ENCODE results near the gene KIF25. TPM values are rescaled to one million over a fixed set of nuclear protein-coding genes. Genes with fewer than 3 reads are reported as not detected.

The KIF25 gene
- total RNA-seq, 4 donors from 2014 or later, result 0.16 to 1.0 TPM; not detected in 2

DNA sequence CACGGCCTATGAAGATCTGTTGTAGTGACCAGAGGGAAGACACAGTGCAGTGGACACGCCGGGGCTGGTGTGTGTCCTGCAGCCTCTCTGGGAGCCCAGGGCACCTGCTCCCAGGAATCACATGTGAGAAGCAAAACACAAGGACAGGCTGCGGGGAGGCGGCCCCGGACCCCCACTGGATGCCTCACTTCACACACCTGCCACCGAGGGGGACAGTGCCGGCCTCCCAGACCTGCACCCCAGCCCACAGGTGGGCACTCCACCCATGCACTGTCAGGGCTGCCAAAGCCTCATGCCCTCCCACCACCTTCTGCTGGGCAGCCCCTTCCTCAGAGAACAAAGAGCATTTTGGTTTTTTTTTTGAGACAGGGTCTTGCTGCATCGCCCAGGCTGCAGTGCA lies 54.2 kb downstream of the KIF25 start:
- no peaks in the 10 kb centered on the region for H3K9me3 ChIP-seq
- TF ChIP-seq POLR2A (IDR thresholded peaks at IDR 0.05), result no peak
- TF ChIP-seq, protein P1, sequence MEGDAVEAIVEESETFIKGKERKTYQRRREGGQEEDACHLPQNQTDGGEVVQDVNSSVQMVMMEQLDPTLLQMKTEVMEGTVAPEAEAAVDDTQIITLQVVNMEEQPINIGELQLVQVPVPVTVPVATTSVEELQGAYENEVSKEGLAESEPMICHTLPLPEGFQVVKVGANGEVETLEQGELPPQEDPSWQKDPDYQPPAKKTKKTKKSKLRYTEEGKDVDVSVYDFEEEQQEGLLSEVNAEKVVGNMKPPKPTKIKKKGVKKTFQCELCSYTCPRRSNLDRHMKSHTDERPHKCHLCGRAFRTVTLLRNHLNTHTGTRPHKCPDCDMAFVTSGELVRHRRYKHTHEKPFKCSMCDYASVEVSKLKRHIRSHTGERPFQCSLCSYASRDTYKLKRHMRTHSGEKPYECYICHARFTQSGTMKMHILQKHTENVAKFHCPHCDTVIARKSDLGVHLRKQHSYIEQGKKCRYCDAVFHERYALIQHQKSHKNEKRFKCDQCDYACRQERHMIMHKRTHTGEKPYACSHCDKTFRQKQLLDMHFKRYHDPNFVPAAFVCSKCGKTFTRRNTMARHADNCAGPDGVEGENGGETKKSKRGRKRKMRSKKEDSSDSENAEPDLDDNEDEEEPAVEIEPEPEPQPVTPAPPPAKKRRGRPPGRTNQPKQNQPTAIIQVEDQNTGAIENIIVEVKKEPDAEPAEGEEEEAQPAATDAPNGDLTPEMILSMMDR (IDR thresholded peaks at IDR 0.05 in 4 of 5, conservative IDR thresholded peaks at IDR 0.05 in 1 of 5), result no peak
- H3K36me3 ChIP-seq, result no peaks in the 10 kb centered on the region
- no peak for DNase-seq
- no peak for ATAC-seq
- peaks cover 19% of the 10 kb centered on the region in 2 donors for H3K4me1 ChIP-seq
- H3K27me3 ChIP-seq, result no peaks in the 10 kb centered on the region
- H3K27ac ChIP-seq, result no peak overlapping the region
- no peak overlapping the region for H3K4me3 ChIP-seq
- intact Hi-C loops (cut with DNase I; ENCODE audit: low total_unique reads) (loop anchor here (10.0 kb wide), 1 partner anchor 147 kb away; no protein-coding TSS in a partner anchor), in situ Hi-C loops (cut with MboI; ENCODE audit: low sequenced_read_pairs in 4 of 4) (no loop called here)

DNA sequence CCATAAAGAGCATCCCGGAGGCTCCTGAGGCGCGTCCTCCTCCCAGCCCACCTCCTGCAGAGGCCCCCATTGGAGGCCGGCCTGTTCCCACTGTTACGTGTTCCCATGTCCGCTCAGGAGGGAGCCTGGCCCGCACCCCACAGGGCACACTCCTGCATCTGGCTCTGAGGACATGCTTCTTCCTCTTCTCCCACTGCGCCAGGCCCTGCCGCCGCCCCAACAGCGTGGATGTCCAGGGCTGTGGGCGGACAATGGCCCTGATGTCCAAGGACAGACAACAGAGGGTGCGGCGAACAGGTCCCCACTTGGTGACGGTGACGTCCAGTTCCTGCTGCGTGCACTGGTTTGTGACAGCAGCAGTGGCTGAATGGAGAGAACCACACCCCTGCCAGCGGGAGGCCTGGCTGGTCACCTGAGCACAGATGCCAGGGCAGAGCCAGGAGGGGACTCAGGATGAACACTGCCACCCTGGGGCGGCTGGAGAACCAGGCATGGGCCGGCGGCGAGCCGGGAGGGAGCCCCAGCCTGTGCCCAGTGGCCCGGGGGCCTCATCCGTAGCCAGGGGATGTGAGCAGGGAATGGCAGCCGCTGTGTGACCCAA lies 54.9 kb downstream of the KIF25 start:
- intact Hi-C loops (cut with DNase I; ENCODE audit: low total_unique reads), result loop anchor here (10.0 kb wide), 1 partner anchor 148 kb away; no protein-coding TSS in a partner anchor
- ATAC-seq, result no peak
- no peak overlapping the region for H3K27ac ChIP-seq

DNA sequence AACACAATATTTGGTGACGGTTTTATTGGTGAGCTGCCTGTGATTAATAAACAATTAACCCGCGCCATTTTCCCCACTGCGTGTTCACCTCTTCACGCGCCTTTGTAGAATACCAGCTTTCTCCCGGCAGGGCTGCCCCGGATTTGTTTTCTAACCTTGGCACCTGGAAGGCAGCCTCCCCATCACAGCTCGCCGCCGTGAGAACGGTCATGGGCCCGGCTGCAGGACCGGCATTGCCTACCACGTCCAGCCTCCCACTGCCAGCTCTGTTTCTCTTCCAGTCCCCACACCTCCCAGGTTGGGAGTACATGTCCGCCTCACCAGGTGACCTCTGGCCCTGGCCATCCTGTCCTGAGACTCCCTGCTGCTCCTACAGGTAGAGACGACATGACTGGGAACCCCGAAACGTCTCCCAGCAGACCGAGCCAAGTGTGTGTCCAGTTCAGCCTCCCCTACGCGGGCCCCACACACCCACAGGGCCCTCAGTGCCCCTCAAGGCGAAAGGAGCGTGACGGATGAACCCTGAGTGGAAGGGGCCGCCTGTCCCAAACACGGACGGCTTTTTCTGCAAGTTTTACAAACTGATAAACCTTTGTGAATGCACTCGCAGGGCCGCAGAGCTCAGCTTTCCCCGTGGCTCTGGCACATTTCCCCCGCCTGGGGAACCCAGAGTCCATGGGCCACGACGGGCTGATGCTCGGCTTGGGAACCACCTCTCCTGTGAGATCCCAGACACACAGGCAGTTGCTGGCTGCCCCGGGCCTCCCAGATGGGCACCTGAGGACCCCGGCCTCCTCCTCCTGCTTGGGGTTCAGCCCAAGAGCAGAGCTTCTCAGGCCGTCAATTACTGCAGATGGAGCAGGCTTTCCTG lies 55.9 kb downstream of the KIF25 start:
- H3K36me3 ChIP-seq, result no peaks in the 10 kb centered on the region
- intact Hi-C loops (cut with DNase I; ENCODE audit: low total_unique reads) (loop anchor here (10.0 kb wide), 1 partner anchor 149 kb away; no protein-coding TSS in a partner anchor), in situ Hi-C loops (cut with MboI; ENCODE audit: low sequenced_read_pairs in 4 of 4) (no loop called here)
- no peak for ATAC-seq
- DNase-seq, result no peak
- no peaks in the 10 kb centered on the region for H3K27me3 ChIP-seq
- H3K4me3 ChIP-seq, result no peak overlapping the region
- TF ChIP-seq, protein P1 (IDR thresholded peaks at IDR 0.05 in 4 of 5, conservative IDR thresholded peaks at IDR 0.05 in 1 of 5), result no peak
- H3K4me1 ChIP-seq, result peaks cover 19% of the 10 kb centered on the region in 2 donors
- H3K27ac ChIP-seq, result peak overlapping the region in 2 of 4 donors; percentile 65 to 73
- no peaks in the 10 kb centered on the region for H3K9me3 ChIP-seq

More for the DNA sequence above, 54.9 kb downstream of the KIF25 start:
- H3K9me3 ChIP-seq, result no peaks in the 10 kb centered on the region
- H3K27me3 ChIP-seq, result no peaks in the 10 kb centered on the region
- TF ChIP-seq POLR2A (IDR thresholded peaks at IDR 0.05), result no peak
- TF ChIP-seq, protein P1 (IDR thresholded peaks at IDR 0.05 in 4 of 5, conservative IDR thresholded peaks at IDR 0.05 in 1 of 5), result no peak
- H3K4me1 ChIP-seq, result peaks cover 19% of the 10 kb centered on the region in 2 donors
- DNase-seq, result no peak
- H3K36me3 ChIP-seq, result no peaks in the 10 kb centered on the region
- H3K4me3 ChIP-seq, result no peak overlapping the region
- in situ Hi-C loops (cut with MboI; ENCODE audit: low sequenced_read_pairs in 4 of 4), result no loop called here

DNA sequence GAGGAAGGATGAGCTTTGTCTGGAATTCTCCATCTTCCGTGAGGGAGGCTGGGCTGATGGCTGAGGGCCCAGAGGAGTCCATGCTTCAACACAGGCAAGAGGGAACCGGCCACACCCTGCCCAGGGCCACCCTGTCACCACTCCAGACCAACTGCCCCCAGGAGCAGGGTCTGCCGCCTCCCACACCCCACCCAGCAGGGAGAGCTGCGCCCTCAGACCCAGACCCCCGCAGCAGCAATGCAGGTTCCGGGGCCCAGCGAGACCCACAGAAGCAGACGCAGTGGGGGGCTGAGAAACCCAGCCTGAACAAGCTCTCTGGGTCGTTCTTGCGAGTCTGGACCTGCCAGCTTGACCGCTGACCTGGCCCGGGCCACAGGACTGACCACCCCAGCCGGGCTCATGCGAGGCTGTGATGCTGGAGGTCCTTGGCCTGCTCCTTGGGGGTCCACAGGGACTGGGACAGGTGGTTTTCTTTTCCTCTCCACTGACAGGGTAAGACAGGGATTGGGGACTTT lies 56.5 kb downstream of the KIF25 start:
- H3K9me3 ChIP-seq, result no peaks in the 10 kb centered on the region
- intact Hi-C loops (cut with DNase I; ENCODE audit: low total_unique reads), result loop anchor here (10.0 kb wide), 1 partner anchor 149 kb away; no protein-coding TSS in a partner anchor
- peak overlapping the region in 2 of 4 donors; percentile 65 to 73 for H3K27ac ChIP-seq
- peaks cover 19% of the 10 kb centered on the region in 2 donors for H3K4me1 ChIP-seq
- ATAC-seq (no peak), DNase-seq (no peak)
- in situ Hi-C loops (cut with MboI; ENCODE audit: low sequenced_read_pairs in 4 of 4), result no loop called here
- H3K4me3 ChIP-seq, result no peak overlapping the region
- no peaks in the 10 kb centered on the region for H3K36me3 ChIP-seq
- no peaks in the 10 kb centered on the region for H3K27me3 ChIP-seq
- no peak for TF ChIP-seq POLR2A (IDR thresholded peaks at IDR 0.05)
- TF ChIP-seq, protein P1 (IDR thresholded peaks at IDR 0.05 in 4 of 5, conservative IDR thresholded peaks at IDR 0.05 in 1 of 5), result no peak

Data from gastrocnemius medialis (tissue), 4 donors.